ENCODE measurements around the gene WFIKKN1. TPM values are rescaled to one million over a fixed set of nuclear protein-coding genes. Genes with fewer than 3 reads are reported as not detected.
A peak's percentile ranks its signal among the peaks of the same experiment; 100 is the strongest.

The WFIKKN1 gene
- total RNA-seq, 2 donors from 2014 or later: 0.92 to 1.2 TPM

DNA sequence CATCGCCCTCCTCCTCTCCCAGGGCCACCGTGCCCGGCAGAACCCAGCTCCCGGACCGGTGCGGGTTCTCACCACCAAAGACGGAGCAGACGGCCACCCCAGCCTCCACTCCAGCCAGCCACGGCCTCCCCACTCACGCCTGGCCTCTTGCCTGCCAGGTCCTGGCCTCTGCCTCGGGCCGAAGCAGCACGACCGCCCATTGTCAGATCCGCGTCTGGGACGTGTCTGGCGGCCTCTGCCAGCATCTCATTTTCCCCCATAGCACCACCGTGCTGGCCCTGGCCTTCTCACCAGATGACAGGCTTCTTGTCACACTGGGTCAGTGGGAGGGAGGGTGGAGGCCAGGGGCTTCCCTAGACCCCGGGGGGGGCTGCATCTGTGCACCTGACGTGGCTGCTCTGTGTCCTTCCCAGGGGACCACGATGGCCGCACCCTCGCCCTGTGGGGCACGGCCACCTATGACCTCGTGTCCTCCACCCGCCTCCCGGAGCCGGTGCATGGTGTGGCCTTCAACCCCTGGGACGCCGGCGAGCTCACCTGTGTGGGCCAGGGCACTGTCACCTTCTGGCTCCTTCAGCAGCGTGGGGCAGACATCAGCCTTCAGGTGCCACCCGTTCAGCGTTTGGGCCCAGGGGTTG is 30.5 kb downstream of the WFIKKN1 start:
- no peaks in the 10 kb centered on the region for H3K4me1 ChIP-seq (ENCODE audit: control insufficient read depth in 1 of 2, low read depth in 2 of 2)
- no peaks in the 10 kb centered on the region for H3K36me3 ChIP-seq
- DNase-seq (ENCODE audit: low spot score): no peak
- TF ChIP-seq, protein P1, sequence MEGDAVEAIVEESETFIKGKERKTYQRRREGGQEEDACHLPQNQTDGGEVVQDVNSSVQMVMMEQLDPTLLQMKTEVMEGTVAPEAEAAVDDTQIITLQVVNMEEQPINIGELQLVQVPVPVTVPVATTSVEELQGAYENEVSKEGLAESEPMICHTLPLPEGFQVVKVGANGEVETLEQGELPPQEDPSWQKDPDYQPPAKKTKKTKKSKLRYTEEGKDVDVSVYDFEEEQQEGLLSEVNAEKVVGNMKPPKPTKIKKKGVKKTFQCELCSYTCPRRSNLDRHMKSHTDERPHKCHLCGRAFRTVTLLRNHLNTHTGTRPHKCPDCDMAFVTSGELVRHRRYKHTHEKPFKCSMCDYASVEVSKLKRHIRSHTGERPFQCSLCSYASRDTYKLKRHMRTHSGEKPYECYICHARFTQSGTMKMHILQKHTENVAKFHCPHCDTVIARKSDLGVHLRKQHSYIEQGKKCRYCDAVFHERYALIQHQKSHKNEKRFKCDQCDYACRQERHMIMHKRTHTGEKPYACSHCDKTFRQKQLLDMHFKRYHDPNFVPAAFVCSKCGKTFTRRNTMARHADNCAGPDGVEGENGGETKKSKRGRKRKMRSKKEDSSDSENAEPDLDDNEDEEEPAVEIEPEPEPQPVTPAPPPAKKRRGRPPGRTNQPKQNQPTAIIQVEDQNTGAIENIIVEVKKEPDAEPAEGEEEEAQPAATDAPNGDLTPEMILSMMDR (IDR thresholded peaks at IDR 0.05): no peak
- no peaks in the 10 kb centered on the region for H3K9me3 ChIP-seq
- no peak overlapping the region for H3K27ac ChIP-seq
- no peaks in the 10 kb centered on the region for H3K27me3 ChIP-seq (replicated peaks; ENCODE audit: insufficient read depth)
- no peak overlapping the region for H3K4me3 ChIP-seq
- no peak for ATAC-seq (ENCODE audit: insufficient number of reproducible peaks, low FRiP score, low read depth)

DNA sequence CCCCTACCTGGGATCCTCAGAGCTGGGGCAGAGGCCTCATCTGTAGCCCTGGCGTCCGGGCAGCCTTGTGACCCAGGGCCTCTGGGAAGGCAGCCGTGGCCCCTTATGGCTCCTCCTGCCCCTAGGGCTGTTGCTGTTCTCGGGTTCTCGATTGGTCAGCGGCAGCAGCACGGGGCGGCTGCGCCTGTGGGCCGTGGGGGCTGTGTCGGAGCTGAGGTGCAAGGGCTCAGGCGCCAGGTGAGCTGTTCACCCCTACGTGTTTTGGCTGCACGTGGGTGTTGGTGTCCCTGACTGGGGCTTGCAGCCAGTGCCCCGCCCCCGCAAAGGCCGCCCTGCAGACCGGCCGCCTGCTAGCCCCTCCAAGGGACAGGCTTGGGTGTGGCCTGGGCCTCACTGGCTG is 31.3 kb downstream of the WFIKKN1 start:
- Histone ChIP-seq H3K4me1 (ENCODE audit: control insufficient read depth in 1 of 2, low read depth in 2 of 2) (no peaks in the 10 kb centered on the region), H3K27me3 (replicated peaks; ENCODE audit: insufficient read depth) (no peaks in the 10 kb centered on the region), H3K9me3 (no peaks in the 10 kb centered on the region), H3K36me3 (no peaks in the 10 kb centered on the region), H3K27ac (no peak overlapping the region), H3K4me3 (no peak overlapping the region)
- DNase-seq (ENCODE audit: low spot score) (no peak), ATAC-seq (ENCODE audit: insufficient number of reproducible peaks, low FRiP score, low read depth) (no peak)
- TF ChIP-seq, protein P1 (IDR thresholded peaks at IDR 0.05): no peak

DNA sequence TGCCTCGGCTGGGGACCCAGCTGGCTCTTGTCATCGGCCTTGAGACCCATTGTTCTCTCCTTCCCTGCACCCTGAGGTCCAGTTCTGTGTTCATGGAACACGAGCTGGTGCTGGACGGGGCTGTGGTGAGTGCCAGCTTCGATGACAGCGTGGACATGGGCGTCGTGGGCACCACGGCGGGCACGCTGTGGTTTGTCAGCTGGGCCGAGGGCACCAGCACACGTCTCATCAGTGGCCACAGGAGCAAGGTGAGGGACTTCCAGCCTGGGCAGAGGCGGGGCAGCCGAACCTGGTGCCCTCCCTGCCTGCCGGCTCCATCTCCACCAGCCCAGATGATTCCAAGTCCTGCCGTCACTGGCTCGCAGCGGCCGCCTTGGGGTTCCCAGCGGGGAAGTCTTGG is 31.8 kb downstream of the WFIKKN1 start:
- no peaks in the 10 kb centered on the region for H3K9me3 ChIP-seq
- ATAC-seq (ENCODE audit: insufficient number of reproducible peaks, low FRiP score, low read depth): no peak
- TF ChIP-seq, protein P1 (IDR thresholded peaks at IDR 0.05): no peak

DNA sequence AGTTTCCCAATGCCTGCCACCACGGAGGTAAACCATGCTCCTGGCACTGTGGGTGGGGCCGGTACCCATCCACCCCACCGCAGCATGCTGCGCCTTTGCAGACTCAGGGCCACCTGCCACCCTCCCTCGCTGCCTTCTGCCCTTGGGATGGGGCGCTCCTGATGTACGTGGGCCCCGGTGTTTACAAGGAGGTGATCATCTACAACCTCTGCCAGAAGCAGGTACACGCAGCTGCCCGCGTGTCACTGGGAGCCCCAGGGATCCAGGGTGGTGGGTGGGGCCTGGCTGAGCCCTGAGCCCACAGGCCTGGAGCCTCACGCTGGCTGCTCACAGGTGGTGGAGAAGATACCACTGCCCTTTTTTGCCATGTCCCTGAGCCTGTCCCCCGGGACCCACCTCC is 35.8 kb downstream of the WFIKKN1 start:
- no peaks in the 10 kb centered on the region for H3K27me3 ChIP-seq (replicated peaks; ENCODE audit: insufficient read depth)
- ATAC-seq (ENCODE audit: insufficient number of reproducible peaks, low FRiP score, low read depth): no peak

More for the DNA sequence above, 31.8 kb downstream of the WFIKKN1 start:
- H3K4me3 ChIP-seq: no peak overlapping the region
- peaks cover 0 to 4% of the 10 kb centered on the region in 2 donors for H3K4me1 ChIP-seq (ENCODE audit: control insufficient read depth in 1 of 2, low read depth in 2 of 2)
- DNase-seq (ENCODE audit: low spot score): no peak
- H3K36me3 ChIP-seq: no peaks in the 10 kb centered on the region
- H3K27me3 ChIP-seq (replicated peaks; ENCODE audit: insufficient read depth): no peaks in the 10 kb centered on the region
- no peak overlapping the region for H3K27ac ChIP-seq

DNA sequence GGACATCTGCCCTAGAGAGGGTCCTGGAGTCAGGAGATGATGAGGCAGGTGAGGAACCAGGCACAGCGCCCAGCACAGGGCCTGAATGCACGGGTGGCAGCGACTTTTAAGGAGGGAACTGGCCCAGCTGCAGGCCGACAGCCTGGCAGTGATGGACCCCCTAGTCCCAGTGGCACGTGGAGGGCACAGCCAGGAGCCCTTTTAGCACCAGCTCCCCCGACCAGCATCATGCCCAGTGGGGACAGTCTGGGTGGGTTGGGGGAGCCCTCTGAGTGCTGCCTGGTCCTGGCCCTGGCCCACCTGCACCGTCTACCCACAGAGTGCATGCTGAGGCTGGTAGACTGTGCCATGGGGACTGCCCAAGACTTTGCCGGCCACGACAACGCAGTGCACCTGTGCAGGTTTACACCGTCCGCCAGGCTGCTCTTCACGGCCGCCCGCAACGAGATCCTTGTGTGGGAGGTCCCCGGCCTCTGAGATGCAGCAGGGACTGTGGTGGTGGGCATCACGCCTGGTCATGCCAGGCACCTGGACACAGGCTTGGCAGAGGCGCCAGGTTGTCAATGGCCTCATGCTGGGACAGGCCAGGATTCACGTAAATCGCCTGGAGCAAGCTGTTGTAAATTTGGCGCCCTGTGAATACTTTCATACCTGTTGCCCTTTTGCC is 36.5 kb downstream of the WFIKKN1 start:
- H3K9me3 ChIP-seq: no peaks in the 10 kb centered on the region
- no peaks in the 10 kb centered on the region for H3K27me3 ChIP-seq (replicated peaks; ENCODE audit: insufficient read depth)
- DNase-seq (ENCODE audit: low spot score): no peak
- H3K36me3 ChIP-seq: peaks cover 26% of the 10 kb centered on the region
- peaks cover 7 to 19% of the 10 kb centered on the region in 2 donors for H3K4me1 ChIP-seq (ENCODE audit: control insufficient read depth in 1 of 2, low read depth in 2 of 2)
- ATAC-seq (ENCODE audit: insufficient number of reproducible peaks, low FRiP score, low read depth): no peak
- peak overlapping the region in 1 of 2 donors; percentile 68 for H3K27ac ChIP-seq
- TF ChIP-seq, protein P1 (IDR thresholded peaks at IDR 0.05): no peak
- H3K4me3 ChIP-seq: peak overlapping the region; percentile 91

More for the DNA sequence above, 35.8 kb downstream of the WFIKKN1 start:
- H3K4me1 ChIP-seq (ENCODE audit: control insufficient read depth in 1 of 2, low read depth in 2 of 2): peaks cover 7 to 19% of the 10 kb centered on the region in 2 donors
- H3K36me3 ChIP-seq: peaks cover 20% of the 10 kb centered on the region
- no peak overlapping the region for H3K4me3 ChIP-seq
- TF ChIP-seq, protein P1 (IDR thresholded peaks at IDR 0.05): no peak
- no peak for DNase-seq (ENCODE audit: low spot score)
- H3K9me3 ChIP-seq: no peaks in the 10 kb centered on the region
- no peak overlapping the region for H3K27ac ChIP-seq

All from thoracic aorta (tissue), 2 donors.